CD4-positive, alpha-beta T cell treated with Interferon gamma for 1 hour (primary cell): ENCODE measurements around the gene CSNK1G1.
"Not testable (repeated sequence)": the region's sequence is repeated elsewhere in the genome, so short reads cannot be mapped to it uniquely, and the experiment has no call there.

Experiments used
- DNase-seq: peaks from one replicate; pipeline ENCODE4 v3.0.0-alpha.2; 2020

CSNK1G1 gene

GRCh38 chr15:64286473-64286872, 69.5 kb downstream of the CSNK1G1 start:
- no peak for DNase-seq

- DNase-seq, result no peak
Observed at GRCh38 chr15:64285871-64286270, 70.1 kb downstream of the CSNK1G1 start.

- no peak for DNase-seq
Observed at GRCh38 chr15:64285150-64285549, 70.8 kb downstream of the CSNK1G1 start.

GRCh38 chr15:64284042-64284441, 71.9 kb downstream of the CSNK1G1 start:
- DNase-seq, result no peak

GRCh38 chr15:64282701-64283100, 73.3 kb downstream of the CSNK1G1 start:
- DNase-seq, result no peak

GRCh38 chr15:64279131-64279530, 76.8 kb downstream of the CSNK1G1 start:
- DNase-seq, result no peak

GRCh38 chr15:64275934-64276333, 80.0 kb downstream of the CSNK1G1 start:
- no peak for DNase-seq

GRCh38 chr15:64274341-64274950, 81.5 kb downstream of the CSNK1G1 start:
- no peak for DNase-seq

GRCh38 chr15:64267331-64267973, 88.5 kb downstream of the CSNK1G1 start:
- no peak for DNase-seq

- not testable (repeated sequence) for DNase-seq
Observed at GRCh38 chr15:64265188-64265587, 90.8 kb downstream of the CSNK1G1 start.

GRCh38 chr15:64264502-64264901, 91.5 kb downstream of the CSNK1G1 start:
- DNase-seq, result no peak

- no peak for DNase-seq
Observed at GRCh38 chr15:64263567-64263966, 92.4 kb downstream of the CSNK1G1 start.

- no peak for DNase-seq
Observed at GRCh38 chr15:64256051-64256450, 99.9 kb downstream of the CSNK1G1 start.

GRCh38 chr15:64251658-64252057, 104.3 kb downstream of the CSNK1G1 start:
- DNase-seq, result no peak

GRCh38 chr15:64251121-64251520, 104.9 kb downstream of the CSNK1G1 start:
- no peak for DNase-seq

- DNase-seq, result no peak
Observed at GRCh38 chr15:64249883-64250575, 105.9 kb downstream of the CSNK1G1 start.

- DNase-seq, result no peak
Observed at GRCh38 chr15:64249406-64249805, 106.6 kb downstream of the CSNK1G1 start.

- DNase-seq, result peak; percentile 18
Observed at GRCh38 chr15:64247906-64248541, 107.9 kb downstream of the CSNK1G1 start.

- DNase-seq, result no peak
Observed at GRCh38 chr15:64247535-64247905, 108.5 kb downstream of the CSNK1G1 start.

GRCh38 chr15:64246364-64247189, 109.4 kb downstream of the CSNK1G1 start:
- no peak for DNase-seq

GRCh38 chr15:64245405-64245804, 110.6 kb downstream of the CSNK1G1 start:
- no peak for DNase-seq

GRCh38 chr15:64237677-64238076, 118.3 kb downstream of the CSNK1G1 start:
- DNase-seq, result no peak
